Activated B cell treated with CpG ODN at 0.5 μM for 24 hours (primary cell): ENCODE results near the gene SPAG17. TPM values are rescaled to one million over a fixed set of nuclear protein-coding genes. Genes with fewer than 3 reads are reported as not detected.

ENCODE experiments used
- ATAC-seq: fragments of 200-7000 bp; cut with Tn5 transposase; one replicate; pipeline ENCODE4 v1.10.0; 2021; ENCODE audit warnings: low read depth, mild to moderate bottlenecking, moderate library complexity
- CTCF ChIA-PET: fragments of 350-600 bp; sonication (Branson Sonifier 250); formaldehyde crosslinking; loops from one replicate; lab custom pipeline; 2021; ENCODE audit warnings: antibody characterized with exemption; lab: Charles Lee
- POLR2A ChIA-PET: fragments of 350-600 bp; sonication (Branson Sonifier 250); formaldehyde crosslinking; loops from one replicate; lab custom pipeline; 2021; ENCODE audit warnings: antibody characterized with exemption; lab: Charles Lee
- DNase-seq: peaks from one replicate; pipeline ENCODE4 v3.0.0; 2022
- H3K27ac Mint-ChIP-seq: one replicate; pipeline ENCODE4 v1.8.0; 2020; ENCODE audit warnings: mixed read lengths
- H3K27me3 Mint-ChIP-seq: one replicate; pipeline ENCODE4 v1.8.0; 2021; ENCODE audit warnings: mixed read lengths
- H3K36me3 Mint-ChIP-seq: one replicate; pipeline ENCODE4 v1.8.0; 2021; ENCODE audit warnings: low read depth, mixed read lengths
- H3K4me1 Mint-ChIP-seq: one replicate; pipeline ENCODE4 v1.8.0; 2021; ENCODE audit warnings: mixed read lengths
- H3K4me3 Mint-ChIP-seq: one replicate; pipeline ENCODE4 v1.8.0; 2020; ENCODE audit warnings: mild to moderate bottlenecking, mixed read lengths
- H3K9me3 Mint-ChIP-seq: one replicate; pipeline ENCODE4 v1.8.0; 2020; ENCODE audit warnings: mixed read lengths
- intact Hi-C: fragments of 100-400 bp; cut with micrococcal nuclease; formaldehyde crosslinking; loops from one replicate; pipeline ENCODE4 v1.15.1; 2024
- total RNA-seq: library from RNA; stranded (reverse); gene quantifications from 2 replicates; pipeline ENCODE4 v1.2.3, GENCODE V29; 2022
- TF ChIP-seq, protein P1 (sequence below): fragments of 200-600 bp; IDR thresholded peaks from one replicate; pipeline ENCODE4 v1.8.0; 2022; ENCODE audit warnings: antibody characterized with exemption, mild to moderate bottlenecking

SPAG17 gene
- total RNA-seq, 1 donor from 2014 or later: not detected

DNA sequence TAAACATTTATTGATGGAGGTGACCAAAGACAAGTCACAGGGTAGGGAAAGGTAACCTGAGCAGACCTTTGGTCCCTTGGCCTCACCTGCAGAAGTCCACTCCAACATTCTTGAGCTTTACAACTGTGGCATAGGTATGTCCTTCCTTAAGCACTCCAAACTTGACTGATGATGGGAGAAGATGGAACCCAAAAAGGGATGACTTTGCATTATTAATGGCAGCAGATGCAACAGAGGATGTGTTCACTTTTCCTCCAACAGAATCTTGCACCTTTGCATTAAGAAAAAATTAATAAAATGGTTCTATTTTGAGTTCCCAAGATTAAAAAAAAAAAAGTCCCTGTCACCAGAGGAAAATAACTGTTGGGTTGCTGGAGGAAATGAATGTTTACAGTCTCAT, 213.3 kb downstream of the SPAG17 start:
- TF ChIP-seq, protein P1, sequence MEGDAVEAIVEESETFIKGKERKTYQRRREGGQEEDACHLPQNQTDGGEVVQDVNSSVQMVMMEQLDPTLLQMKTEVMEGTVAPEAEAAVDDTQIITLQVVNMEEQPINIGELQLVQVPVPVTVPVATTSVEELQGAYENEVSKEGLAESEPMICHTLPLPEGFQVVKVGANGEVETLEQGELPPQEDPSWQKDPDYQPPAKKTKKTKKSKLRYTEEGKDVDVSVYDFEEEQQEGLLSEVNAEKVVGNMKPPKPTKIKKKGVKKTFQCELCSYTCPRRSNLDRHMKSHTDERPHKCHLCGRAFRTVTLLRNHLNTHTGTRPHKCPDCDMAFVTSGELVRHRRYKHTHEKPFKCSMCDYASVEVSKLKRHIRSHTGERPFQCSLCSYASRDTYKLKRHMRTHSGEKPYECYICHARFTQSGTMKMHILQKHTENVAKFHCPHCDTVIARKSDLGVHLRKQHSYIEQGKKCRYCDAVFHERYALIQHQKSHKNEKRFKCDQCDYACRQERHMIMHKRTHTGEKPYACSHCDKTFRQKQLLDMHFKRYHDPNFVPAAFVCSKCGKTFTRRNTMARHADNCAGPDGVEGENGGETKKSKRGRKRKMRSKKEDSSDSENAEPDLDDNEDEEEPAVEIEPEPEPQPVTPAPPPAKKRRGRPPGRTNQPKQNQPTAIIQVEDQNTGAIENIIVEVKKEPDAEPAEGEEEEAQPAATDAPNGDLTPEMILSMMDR: no peak
- no peaks in the 10 kb centered on the region for H3K9me3 Mint-ChIP-seq
- ATAC-seq: no peak
- peaks cover 3% of the 10 kb centered on the region for H3K27me3 Mint-ChIP-seq
- H3K4me3 Mint-ChIP-seq: no peak overlapping the region
- ChIA-PET POLR2A (no interaction called here), CTCF (no interaction called here)
- no peaks in the 10 kb centered on the region for H3K36me3 Mint-ChIP-seq
- peaks cover 11% of the 10 kb centered on the region for H3K4me1 Mint-ChIP-seq
- no peak overlapping the region for H3K27ac Mint-ChIP-seq
- DNase-seq: no peak
- intact Hi-C loops: no loop called here

DNA sequence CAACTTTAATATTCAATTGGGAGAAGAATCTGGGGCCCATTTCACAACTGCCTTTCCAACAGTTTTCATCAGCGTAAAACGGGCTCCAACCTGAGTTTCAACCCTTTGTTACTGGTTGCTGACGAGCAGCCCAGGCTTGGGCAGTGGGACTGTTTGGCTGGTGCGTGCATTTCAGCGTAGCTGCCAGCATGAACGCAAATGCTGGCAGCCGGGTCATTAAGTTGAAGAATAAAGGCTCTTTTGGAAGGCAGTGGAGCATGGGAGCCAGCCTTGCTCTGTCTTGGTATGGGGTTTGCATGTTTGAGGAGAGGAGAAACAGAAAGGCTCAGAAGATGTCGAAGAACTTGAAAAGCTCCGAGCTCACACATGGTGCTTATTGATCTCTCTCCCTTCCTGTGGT, 214.8 kb downstream of the SPAG17 start:
- Mint-ChIP-seq H3K4me3 (no peak overlapping the region), H3K36me3 (no peaks in the 10 kb centered on the region), H3K9me3 (no peaks in the 10 kb centered on the region), H3K27ac (no peak overlapping the region), H3K4me1 (peaks cover 11% of the 10 kb centered on the region), H3K27me3 (peaks cover 3% of the 10 kb centered on the region)
- DNase-seq (no peak), ATAC-seq (no peak)
- ChIA-PET CTCF (no interaction called here), POLR2A (no interaction called here)
- TF ChIP-seq, protein P1: no peak
- intact Hi-C loops: no loop called here

DNA sequence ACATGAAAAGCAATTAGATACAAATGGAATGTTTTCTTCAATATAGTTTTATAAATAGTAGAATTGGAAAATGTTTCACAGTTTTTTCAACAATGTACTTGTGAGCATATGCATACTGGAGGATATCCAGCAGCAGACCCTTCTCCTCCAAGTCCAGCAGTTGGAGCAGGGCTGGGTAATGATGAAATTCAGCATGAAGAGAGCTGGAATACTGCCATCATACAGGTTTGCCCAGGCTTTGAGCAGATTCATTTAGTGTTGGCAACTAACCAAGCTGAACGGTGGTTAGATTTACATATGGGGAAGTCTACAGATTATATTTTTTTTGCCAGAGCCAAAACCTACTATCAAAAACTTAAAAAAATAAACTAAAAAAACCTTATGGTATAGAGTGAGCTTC, 217.1 kb downstream of the SPAG17 start:
- intact Hi-C loops: no loop called here
- POLR2A ChIA-PET: no interaction called here
- TF ChIP-seq, protein P1: no peak
- Mint-ChIP-seq H3K4me1 (peaks cover 11% of the 10 kb centered on the region), H3K9me3 (no peaks in the 10 kb centered on the region), H3K4me3 (no peak overlapping the region), H3K36me3 (peaks cover 3% of the 10 kb centered on the region), H3K27me3 (no peaks in the 10 kb centered on the region), H3K27ac (no peak overlapping the region)
- no peak for DNase-seq
- no peak for ATAC-seq
- CTCF ChIA-PET: no interaction called here

DNA sequence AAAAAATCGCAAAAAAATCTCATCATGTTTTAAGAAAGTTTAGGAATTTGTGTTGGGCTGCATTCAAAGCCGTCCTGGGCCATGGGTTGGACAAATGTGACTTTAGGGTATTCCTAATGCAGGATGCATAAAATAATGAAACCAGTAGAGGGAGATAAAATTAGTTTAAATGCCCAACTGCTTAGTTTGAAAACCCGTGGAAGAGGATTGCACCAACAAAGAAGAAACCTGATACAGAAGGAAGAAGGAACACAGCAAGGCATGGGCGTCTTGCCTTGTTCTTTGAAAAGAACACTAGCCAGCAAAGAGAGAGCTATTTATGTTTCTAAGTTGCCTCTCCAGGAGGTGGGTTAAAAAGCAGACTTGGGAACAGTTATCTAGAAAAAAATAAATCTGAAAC, 217.6 kb downstream of the SPAG17 start:
- CTCF ChIA-PET: no interaction called here
- TF ChIP-seq, protein P1: no peak
- POLR2A ChIA-PET: no interaction called here
- DNase-seq (no peak), ATAC-seq (no peak)
- peaks cover 11% of the 10 kb centered on the region for H3K4me1 Mint-ChIP-seq
- no peak overlapping the region for H3K27ac Mint-ChIP-seq
- H3K9me3 Mint-ChIP-seq: no peaks in the 10 kb centered on the region
- no peaks in the 10 kb centered on the region for H3K27me3 Mint-ChIP-seq
- no peak overlapping the region for H3K4me3 Mint-ChIP-seq
- H3K36me3 Mint-ChIP-seq: peaks cover 3% of the 10 kb centered on the region
- intact Hi-C loops: no loop called here

DNA sequence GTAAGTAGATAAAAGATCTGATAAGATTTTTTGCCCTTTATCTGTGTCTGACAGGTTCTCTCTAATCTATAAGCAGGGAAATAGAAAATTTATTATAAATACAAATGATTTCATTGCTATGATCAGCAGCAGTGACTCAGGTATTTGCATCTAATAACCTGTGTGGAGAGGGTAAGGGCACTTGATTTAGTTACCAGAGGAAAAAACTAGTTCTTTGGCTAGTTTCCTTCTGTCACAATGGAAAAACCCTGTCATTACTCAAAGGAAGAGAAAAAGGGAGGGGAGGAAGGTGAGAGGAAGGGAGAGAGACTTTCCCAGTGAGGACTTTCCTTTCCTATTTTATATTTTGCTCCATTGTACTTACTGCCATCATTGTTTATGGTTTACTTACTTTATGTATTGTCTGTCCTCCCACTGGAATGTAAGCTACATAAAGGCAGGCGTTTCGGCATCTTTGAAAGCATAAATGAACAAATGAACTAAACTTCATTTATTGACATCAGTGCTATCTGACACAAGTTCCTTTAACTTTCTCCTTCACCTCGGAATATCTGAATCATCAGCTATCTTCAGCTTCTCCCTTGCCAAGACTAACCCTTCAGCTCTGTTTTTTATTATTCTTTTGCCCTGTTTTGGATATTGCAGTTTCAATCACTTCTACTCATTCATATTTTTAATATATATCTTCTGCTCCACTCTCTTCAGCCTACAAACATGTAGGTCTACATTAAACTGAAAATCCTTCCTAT, 220.6 kb downstream of the SPAG17 start:
- H3K9me3 Mint-ChIP-seq: no peaks in the 10 kb centered on the region
- TF ChIP-seq, protein P1: no peak
- H3K4me1 Mint-ChIP-seq: peaks cover 11% of the 10 kb centered on the region
- no peak overlapping the region for H3K4me3 Mint-ChIP-seq
- ATAC-seq (no peak), DNase-seq (no peak)
- POLR2A ChIA-PET: no interaction called here
- peaks cover 22% of the 10 kb centered on the region for H3K36me3 Mint-ChIP-seq
- intact Hi-C loops: no loop called here
- no peaks in the 10 kb centered on the region for H3K27me3 Mint-ChIP-seq
- CTCF ChIA-PET: no interaction called here
- no peak overlapping the region for H3K27ac Mint-ChIP-seq
